Coronary artery (tissue), 2 donors: ENCODE measurements around the gene LPCAT4.

Experiments
- DNase-seq: peaks from one replicate; pipeline ENCODE4 v3.0.0-alpha.2; 2017; ENCODE audit warnings: low spot score
- H3K27ac ChIP-seq, 2 donors: fragments of 200-600 bp; sonication (generic); one replicate each; pipeline ENCODE4 v1.5.1; 2016 to 2019
- H3K4me3 ChIP-seq: fragments of 200-600 bp; sonication (generic); 2 replicates; pipeline ENCODE4 v1.5.1; 2016; ENCODE audit warnings: mild to moderate bottlenecking, moderate library complexity
- TF ChIP-seq, protein P1 (sequence below): fragments of 200-600 bp; sonication (generic); IDR thresholded peaks from one replicate; pipeline ENCODE4 v1.5.1; 2019; ENCODE audit warnings: antibody characterized with exemption

Gene LPCAT4

DNA sequence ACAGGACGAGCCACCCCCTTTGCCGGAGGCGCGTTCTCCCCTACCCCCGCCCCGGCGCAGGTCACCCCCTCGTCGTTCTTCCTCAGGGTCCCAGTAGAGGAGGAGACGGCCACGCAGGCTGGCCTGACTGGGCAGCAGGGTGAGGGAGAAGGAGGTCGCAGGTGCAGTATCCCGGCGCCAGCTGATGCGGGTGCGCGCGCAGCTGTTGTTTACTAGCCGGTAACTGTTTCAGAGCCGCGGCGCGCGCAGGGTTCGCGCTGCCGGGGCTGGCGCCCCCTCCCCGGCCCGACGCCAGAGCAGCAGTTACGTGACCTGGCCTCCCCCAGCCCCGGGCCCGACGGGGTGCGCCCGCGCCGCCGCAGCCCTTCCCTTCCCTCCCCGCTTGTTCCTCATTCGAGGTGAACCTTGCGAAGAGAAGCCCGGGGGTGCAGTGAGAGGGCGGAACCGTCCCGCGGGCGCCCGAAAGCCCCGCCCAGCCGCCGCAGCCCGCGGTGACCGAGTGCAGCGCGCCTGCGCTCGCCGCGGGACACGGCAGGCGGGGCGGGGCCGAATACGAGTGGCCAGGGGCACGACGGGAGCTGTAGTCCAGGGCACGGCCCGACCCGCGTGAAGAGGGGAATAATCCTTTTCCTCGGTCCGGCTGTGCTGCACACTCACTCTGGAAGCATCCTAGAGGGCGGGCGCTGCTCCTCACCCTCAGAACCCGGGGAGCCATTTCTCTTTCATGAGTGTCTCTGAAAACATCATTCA, 29.3 kb downstream of the LPCAT4 start, which contains the start of gene SLC12A6:
TSS of gene SLC12A6 (minus strand) at position 225 of the 750 bp plus-strand sequence. CDS start 1,101 bp downstream, outside the sequence.
- DNase-seq, result peak; percentile 91
- Histone ChIP-seq H3K4me3 (peak within 1 kb of the TSS; percentile 98), H3K27ac (peak within 1 kb of the TSS; percentile 90 to 93)
- TF ChIP-seq, protein P1, sequence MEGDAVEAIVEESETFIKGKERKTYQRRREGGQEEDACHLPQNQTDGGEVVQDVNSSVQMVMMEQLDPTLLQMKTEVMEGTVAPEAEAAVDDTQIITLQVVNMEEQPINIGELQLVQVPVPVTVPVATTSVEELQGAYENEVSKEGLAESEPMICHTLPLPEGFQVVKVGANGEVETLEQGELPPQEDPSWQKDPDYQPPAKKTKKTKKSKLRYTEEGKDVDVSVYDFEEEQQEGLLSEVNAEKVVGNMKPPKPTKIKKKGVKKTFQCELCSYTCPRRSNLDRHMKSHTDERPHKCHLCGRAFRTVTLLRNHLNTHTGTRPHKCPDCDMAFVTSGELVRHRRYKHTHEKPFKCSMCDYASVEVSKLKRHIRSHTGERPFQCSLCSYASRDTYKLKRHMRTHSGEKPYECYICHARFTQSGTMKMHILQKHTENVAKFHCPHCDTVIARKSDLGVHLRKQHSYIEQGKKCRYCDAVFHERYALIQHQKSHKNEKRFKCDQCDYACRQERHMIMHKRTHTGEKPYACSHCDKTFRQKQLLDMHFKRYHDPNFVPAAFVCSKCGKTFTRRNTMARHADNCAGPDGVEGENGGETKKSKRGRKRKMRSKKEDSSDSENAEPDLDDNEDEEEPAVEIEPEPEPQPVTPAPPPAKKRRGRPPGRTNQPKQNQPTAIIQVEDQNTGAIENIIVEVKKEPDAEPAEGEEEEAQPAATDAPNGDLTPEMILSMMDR, result no peak

DNA sequence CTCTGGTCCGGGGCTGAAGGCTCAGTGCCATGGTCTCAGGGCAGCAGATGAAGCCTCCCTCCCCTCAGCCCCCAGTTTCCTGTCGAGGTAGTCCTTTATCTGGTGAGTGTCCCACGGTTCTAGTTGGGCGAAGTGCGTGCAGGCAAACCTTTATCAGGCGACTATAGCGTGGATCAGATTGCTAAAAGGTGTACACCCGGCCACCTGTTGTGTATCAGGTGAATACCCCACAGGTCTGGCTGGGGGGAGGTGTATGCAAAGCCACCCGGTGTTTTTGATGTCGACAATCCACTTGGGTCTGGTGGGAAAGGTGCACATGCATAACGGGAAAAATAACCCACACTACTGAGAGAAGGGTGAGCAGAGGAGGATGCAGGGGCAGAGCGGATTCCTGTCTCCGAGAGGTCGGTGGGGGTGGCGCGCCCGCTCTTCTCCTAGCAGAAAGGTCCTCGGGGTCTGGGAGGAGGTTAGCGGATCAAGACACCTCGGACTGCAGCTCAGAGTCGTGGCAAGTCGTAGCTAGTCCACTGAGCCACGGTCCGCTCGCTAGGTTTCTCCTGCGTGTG, 29.9 kb downstream of the LPCAT4 start:
- TF ChIP-seq, protein P1, result no peak
- Histone ChIP-seq H3K4me3 (peak overlapping the region; percentile 98), H3K27ac (peak overlapping the region; percentile 90 to 93)
- DNase-seq, result no peak

DNA sequence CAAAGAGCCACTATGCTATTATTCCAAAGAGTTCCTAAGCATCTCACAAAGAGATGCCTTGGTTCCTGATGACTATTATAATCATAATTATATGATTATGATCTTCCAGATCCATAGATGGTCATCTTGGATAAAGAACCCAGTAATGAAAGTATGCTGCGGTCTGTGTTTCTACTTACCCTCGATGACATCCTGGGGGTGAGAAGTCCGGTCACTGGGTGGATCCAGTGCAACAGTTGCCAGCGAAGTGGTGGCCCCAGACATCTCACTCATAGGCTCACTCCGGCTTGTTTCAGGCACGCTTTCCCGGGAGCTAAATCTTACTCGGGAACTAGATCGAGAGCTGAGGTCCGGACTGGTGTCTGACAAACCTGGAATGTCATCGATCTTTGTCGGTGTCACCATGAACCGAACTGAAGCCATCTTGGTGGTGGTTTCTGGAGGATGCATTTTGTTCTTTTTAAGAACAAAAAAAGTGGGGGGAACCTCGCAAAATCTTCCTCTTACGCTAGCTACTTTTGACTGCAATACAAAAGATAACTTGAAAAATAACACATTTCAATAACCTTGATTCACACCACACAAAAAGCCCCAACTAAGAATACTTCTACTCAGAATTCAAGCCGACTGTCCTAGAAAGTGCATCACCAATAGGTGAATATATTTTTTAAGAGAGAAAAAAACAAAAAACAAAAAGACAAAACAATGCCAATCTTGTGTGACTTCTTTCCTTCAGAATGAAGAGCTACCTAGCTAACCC, 30.6 kb downstream of the LPCAT4 start:
- TF ChIP-seq, protein P1, result no peak
- Histone ChIP-seq H3K27ac (peak overlapping the region; percentile 90 to 93), H3K4me3 (peak overlapping the region; percentile 98)
- no peak for DNase-seq

DNA sequence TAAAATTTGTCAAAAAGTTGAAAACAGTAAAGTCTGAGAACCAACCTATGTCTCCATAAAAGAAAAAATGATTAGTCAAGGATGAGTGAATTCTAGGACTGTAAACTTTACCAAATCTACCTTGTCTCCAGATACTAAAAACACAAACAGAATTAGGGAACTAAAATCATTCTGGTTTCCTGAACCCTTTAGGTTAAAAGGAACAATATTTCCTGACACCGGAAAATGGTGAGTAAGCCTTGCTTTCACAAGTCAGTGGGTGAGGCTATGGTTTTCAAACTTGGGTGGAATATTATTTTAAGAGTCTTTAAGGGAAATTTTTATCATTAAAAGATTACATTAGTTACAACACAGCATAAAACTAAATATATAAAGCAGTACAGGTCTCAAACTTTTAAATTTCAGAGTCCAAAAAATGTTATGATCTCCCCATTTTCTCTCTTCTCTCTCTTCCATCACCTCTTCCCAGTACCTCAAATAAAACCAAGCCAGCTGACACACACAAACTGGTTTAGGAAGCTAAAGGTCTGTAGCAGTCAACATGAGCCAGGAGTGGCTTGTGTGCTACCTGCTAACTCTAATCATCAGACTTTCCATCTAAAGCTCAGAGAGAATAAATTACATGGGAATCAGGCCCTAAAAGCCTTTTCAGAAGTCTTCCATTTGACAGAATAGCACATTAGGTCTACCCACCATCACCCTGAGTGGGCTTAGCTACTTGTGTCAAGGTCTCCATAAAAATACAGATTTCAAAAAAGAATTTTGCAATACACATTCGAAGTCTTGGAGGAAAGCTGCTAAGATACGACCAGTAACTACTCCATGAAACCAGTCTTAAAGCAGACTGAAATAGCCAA, 31.6 kb downstream of the LPCAT4 start:
- TF ChIP-seq, protein P1, result no peak
- DNase-seq, result no peak
- Histone ChIP-seq H3K27ac (peak overlapping the region; percentile 23 to 93), H3K4me3 (peak overlapping the region; percentile 98)

DNA sequence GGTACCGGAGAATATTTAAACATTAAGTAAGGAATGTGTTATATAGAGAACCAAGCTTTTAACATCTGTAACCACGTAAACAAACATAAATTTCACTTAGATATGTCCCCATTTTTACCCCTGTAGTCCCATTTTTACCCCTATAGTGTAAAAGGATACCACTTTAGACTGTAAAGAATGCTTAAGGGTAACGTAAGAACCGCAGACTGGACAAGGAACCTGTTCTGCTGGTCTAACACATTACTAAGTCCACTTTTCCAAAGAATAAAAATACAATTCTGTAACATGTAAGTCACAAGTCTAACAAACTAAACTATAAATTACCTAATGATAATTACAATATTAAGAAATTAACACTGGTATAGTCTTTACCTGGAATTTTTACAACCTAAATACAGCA, 32.3 kb downstream of the LPCAT4 start:
- peak overlapping the region in 1 of 2 donors; percentile 93 for H3K27ac ChIP-seq
- peak overlapping the region; percentile 98 for H3K4me3 ChIP-seq
- no peak for DNase-seq
- TF ChIP-seq, protein P1, result no peak

DNA sequence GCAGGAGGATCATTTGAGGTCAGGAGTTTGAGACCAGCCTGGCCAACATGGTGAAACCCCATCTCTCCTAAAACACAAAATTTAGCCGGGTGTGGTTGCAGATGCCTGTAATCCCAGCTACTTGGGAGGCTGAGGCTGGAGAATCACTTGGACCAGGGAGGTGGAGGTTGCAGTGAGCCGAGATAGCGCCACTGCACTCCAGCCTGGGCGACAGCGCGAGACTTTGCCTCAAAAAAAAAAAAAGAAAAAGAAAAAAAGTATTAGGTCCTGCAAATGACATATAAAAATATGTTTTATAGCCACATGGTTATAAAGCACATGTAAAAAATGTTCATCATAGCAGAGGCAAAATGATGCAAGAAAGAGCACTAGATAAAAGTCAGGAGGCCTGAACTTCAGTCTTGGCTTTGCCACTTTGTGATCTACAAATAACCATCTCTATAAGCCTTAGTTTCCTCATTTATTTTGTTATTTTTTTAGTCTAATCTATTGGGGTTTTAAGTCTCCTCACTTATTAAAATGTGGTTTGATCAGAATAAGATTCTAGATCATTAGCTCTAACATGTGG, 34.4 kb downstream of the LPCAT4 start:
- TF ChIP-seq, protein P1, result no peak
- Histone ChIP-seq H3K27ac (no peak overlapping the region), H3K4me3 (no peak overlapping the region)
- no peak for DNase-seq
